GM12878 (cell line): ENCODE data around the gene BCL2. TPM values are rescaled to one million over a fixed set of nuclear protein-coding genes. Genes with fewer than 3 reads are reported as not detected.

Experiments used
- CEBPB ChIP-seq, 2 experiments: fragments of 150-350 bp in 1 of 2; IDR thresholded peaks; 2 replicates each; pipeline ENCODE4 v1.6.1; 2012 to 2014; ENCODE audit warnings: low read depth in 2 of 2, low read length in 2 of 2, borderline replicate concordance in 1 of 2, inconsistent platforms in 1 of 2
- ETV6 ChIP-seq, 2 experiments: fragments of 450-650 bp in 1 of 2; IDR thresholded peaks in 1 of 2; conservative IDR thresholded peaks in 1 of 2; 2 replicates each; pipeline ENCODE4 v1.6.1; 2014; ENCODE audit warnings: antibody characterized with exemption in 1 of 2, borderline replicate concordance in 1 of 2, low read depth in 1 of 2, mild to moderate bottlenecking in 1 of 2, moderate library complexity in 1 of 2
- IKZF1 ChIP-seq: fragments of 450-650 bp; conservative IDR thresholded peaks from 2 replicates; pipeline ENCODE4 v1.6.1; 2017; ENCODE audit warnings: antibody characterized with exemption, mild to moderate bottlenecking
- IRF4 ChIP-seq: IDR thresholded peaks from 2 replicates; pipeline ENCODE4 v1.6.1; 2011; ENCODE audit warnings: low read depth, low read length
- JUNB ChIP-seq: IDR thresholded peaks from 2 replicates; pipeline ENCODE4 v1.6.1; 2016; ENCODE audit warnings: antibody characterized with exemption, mild to moderate bottlenecking
- NBN ChIP-seq: fragments of 450-650 bp; IDR thresholded peaks from 2 replicates; pipeline ENCODE4 v1.6.1; 2016
- NRF1 ChIP-seq: conservative IDR thresholded peaks from 2 replicates; pipeline ENCODE4 v1.6.1; 2011; ENCODE audit warnings: mild to moderate bottlenecking, low read depth, low read length, improper control_type of control experiment
- PAX8 ChIP-seq: fragments of 450-650 bp; IDR thresholded peaks from 2 replicates; pipeline ENCODE4 v1.6.1; 2017; ENCODE audit warnings: mild to moderate bottlenecking, moderate library complexity
- RAD21 ChIP-seq: IDR thresholded peaks from 2 replicates; pipeline ENCODE4 v1.6.1; 2011; ENCODE audit warnings: mild to moderate bottlenecking, low read depth, low read length, moderate library complexity; ENCODE audit not compliant: insufficient read depth
- SP1 ChIP-seq: IDR thresholded peaks from one replicate; pipeline ENCODE4 v1.6.1; 2011; ENCODE audit warnings: low read depth, low read length
- STAT1 ChIP-seq: fragments of 450-650 bp; conservative IDR thresholded peaks from 2 replicates; pipeline ENCODE4 v1.6.1; 2014; ENCODE audit warnings: antibody characterized with exemption, mild to moderate bottlenecking
- ZNF207 ChIP-seq: fragments of 450-650 bp; IDR thresholded peaks from 2 replicates; pipeline ENCODE4 v1.6.1; 2014; ENCODE audit warnings: antibody characterized with exemption, mild to moderate bottlenecking, borderline replicate concordance
- polyA plus RNA-seq, 11 experiments: library from polyadenylated mRNA; depleted of rRNA in 4 of 11; unstranded in 6 of 11; stranded (reverse) in 5 of 11; fragments of >200 nt; fragmentation: Nextera tagmentation in 4 of 11; fragmentation: Illumina TruSeq in 1 of 11; extraction: Ambion mirVana in 4 of 11; extraction: Trizol in 1 of 11; gene quantifications; 1 replicate in 1 of 11; 2 replicates in 10 of 11; pipeline versions ENCODE4 v1.2.1 to v1.2.3, GENCODE V29; 2011 to 2016; ENCODE audit warnings: inconsistent platforms in 2 of 11, missing spikeins in 2 of 11, low read depth in 1 of 11
- total RNA-seq, 4 experiments: library from RNA; depleted of rRNA in 3 of 4; stranded (reverse); fragments of >200 nt in 3 of 4; fragmentation: Illumina TruSeq in 1 of 4; extraction: Trizol in 1 of 4; gene quantifications; 2 replicates each; pipeline versions ENCODE4 v1.2.1 to v1.2.3, GENCODE V29; 2013 to 2021
- TF ChIP-seq, protein P1 (sequence below): fragments of 450-650 bp; conservative IDR thresholded peaks from 2 replicates; pipeline ENCODE4 v1.6.1; 2017; ENCODE audit warnings: mild to moderate bottlenecking, moderate library complexity
- TF ChIP-seq, protein P2 (sequence below): fragments of 450-650 bp; IDR thresholded peaks from 2 replicates; pipeline ENCODE4 v1.6.1; 2017; ENCODE audit warnings: borderline replicate concordance
- TF ChIP-seq, protein P3 (sequence below): fragments of 450-650 bp; IDR thresholded peaks from 2 replicates; pipeline ENCODE4 v1.6.1; 2016; ENCODE audit warnings: mild to moderate bottlenecking
- TF ChIP-seq, protein P4 (sequence below): fragments of 450-650 bp; IDR thresholded peaks from 2 replicates; pipeline ENCODE4 v1.6.1; 2017; ENCODE audit warnings: low read depth, mild to moderate bottlenecking, moderate library complexity
- TF ChIP-seq, protein P5 (sequence below): fragments of 450-650 bp; IDR thresholded peaks from 2 replicates; pipeline ENCODE4 v1.6.1; 2016; ENCODE audit warnings: mild to moderate bottlenecking

BCL2 gene
- total and polyA plus RNA-seq, 10 of the 15 experiments (the other 5 are each of a cell fraction or from before 2014, with no cell fraction given): 4.1 to 47.8 (median 19.3) TPM

DNA sequence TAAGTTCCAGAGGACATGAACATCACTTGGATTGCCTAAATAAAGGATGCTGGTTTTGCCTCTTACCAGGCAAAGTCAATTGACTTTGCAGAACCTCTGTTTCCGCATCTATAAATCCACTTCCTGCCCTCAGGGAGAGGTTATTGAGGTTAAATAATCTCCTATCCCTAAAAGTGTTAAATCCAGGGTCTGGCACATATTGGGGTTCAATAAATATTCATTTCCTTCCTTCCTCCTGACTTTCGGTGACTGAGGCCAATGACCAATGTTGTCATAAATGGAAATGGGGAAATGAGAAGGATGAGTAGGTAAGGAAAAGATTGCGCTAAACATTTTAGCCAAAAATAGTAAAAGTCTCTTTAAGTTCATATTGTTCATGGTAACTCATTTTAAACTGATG is 16.0 kb downstream of the BCL2 start (continued):
- TF ChIP-seq, protein P1, sequence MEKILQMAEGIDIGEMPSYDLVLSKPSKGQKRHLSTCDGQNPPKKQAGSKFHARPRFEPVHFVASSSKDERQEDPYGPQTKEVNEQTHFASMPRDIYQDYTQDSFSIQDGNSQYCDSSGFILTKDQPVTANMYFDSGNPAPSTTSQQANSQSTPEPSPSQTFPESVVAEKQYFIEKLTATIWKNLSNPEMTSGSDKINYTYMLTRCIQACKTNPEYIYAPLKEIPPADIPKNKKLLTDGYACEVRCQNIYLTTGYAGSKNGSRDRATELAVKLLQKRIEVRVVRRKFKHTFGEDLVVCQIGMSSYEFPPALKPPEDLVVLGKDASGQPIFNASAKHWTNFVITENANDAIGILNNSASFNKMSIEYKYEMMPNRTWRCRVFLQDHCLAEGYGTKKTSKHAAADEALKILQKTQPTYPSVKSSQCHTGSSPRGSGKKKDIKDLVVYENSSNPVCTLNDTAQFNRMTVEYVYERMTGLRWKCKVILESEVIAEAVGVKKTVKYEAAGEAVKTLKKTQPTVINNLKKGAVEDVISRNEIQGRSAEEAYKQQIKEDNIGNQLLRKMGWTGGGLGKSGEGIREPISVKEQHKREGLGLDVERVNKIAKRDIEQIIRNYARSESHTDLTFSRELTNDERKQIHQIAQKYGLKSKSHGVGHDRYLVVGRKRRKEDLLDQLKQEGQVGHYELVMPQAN: no peak
- TF ChIP-seq NBN (no peak), NRF1 (no peak), JUNB (no peak), RAD21 (no peak), ZNF207 (no peak), PAX8 (no peak), SP1 (no peak), IKZF1 (peak; percentile 36), IRF4 (no peak), ETV6 (conservative IDR thresholded peaks at IDR 0.05 in 1 of 2, IDR thresholded peaks at IDR 0.05 in 1 of 2; ENCODE audit: borderline replicate concordance in 1 of 2, low read depth in 1 of 2) (peak in 1 of 2 experiments; percentile 57; a peak in 1 of 4 replicates), STAT1 (no peak), CEBPB (IDR thresholded peaks at IDR 0.05; ENCODE audit: borderline replicate concordance in 1 of 2, low read depth in 2 of 2, low read length in 2 of 2) (no peak)
- TF ChIP-seq, protein P2, sequence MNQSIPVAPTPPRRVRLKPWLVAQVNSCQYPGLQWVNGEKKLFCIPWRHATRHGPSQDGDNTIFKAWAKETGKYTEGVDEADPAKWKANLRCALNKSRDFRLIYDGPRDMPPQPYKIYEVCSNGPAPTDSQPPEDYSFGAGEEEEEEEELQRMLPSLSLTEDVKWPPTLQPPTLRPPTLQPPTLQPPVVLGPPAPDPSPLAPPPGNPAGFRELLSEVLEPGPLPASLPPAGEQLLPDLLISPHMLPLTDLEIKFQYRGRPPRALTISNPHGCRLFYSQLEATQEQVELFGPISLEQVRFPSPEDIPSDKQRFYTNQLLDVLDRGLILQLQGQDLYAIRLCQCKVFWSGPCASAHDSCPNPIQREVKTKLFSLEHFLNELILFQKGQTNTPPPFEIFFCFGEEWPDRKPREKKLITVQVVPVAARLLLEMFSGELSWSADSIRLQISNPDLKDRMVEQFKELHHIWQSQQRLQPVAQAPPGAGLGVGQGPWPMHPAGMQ: no peak
- TF ChIP-seq, protein P3, sequence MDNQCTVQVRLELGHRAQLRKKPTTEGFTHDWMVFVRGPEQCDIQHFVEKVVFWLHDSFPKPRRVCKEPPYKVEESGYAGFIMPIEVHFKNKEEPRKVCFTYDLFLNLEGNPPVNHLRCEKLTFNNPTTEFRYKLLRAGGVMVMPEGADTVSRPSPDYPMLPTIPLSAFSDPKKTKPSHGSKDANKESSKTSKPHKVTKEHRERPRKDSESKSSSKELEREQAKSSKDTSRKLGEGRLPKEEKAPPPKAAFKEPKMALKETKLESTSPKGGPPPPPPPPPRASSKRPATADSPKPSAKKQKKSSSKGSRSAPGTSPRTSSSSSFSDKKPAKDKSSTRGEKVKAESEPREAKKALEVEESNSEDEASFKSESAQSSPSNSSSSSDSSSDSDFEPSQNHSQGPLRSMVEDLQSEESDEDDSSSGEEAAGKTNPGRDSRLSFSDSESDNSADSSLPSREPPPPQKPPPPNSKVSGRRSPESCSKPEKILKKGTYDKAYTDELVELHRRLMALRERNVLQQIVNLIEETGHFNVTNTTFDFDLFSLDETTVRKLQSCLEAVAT: no peak
- TF ChIP-seq, protein P4, sequence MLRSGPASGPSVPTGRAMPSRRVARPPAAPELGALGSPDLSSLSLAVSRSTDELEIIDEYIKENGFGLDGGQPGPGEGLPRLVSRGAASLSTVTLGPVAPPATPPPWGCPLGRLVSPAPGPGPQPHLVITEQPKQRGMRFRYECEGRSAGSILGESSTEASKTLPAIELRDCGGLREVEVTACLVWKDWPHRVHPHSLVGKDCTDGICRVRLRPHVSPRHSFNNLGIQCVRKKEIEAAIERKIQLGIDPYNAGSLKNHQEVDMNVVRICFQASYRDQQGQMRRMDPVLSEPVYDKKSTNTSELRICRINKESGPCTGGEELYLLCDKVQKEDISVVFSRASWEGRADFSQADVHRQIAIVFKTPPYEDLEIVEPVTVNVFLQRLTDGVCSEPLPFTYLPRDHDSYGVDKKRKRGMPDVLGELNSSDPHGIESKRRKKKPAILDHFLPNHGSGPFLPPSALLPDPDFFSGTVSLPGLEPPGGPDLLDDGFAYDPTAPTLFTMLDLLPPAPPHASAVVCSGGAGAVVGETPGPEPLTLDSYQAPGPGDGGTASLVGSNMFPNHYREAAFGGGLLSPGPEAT: 0 out of 2 replicates have a peak, but pooled peaks have one; percentile 30
- TF ChIP-seq, protein P5, sequence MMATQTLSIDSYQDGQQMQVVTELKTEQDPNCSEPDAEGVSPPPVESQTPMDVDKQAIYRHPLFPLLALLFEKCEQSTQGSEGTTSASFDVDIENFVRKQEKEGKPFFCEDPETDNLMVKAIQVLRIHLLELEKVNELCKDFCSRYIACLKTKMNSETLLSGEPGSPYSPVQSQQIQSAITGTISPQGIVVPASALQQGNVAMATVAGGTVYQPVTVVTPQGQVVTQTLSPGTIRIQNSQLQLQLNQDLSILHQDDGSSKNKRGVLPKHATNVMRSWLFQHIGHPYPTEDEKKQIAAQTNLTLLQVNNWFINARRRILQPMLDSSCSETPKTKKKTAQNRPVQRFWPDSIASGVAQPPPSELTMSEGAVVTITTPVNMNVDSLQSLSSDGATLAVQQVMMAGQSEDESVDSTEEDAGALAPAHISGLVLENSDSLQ: no peak
